Karpas-422 (cell line): Measurements from ENCODE around the gene GNG13. TPM values are rescaled to one million over a fixed set of nuclear protein-coding genes. Genes with fewer than 3 reads are reported as not detected.
A peak's percentile ranks its signal among the peaks of the same experiment; 100 is the strongest.

Experiments used
- DNase-seq: peaks from one replicate; pipeline ENCODE4 v3.0.0-alpha.2; 2015
- H2AFZ ChIP-seq: fragments of 200-600 bp; sonication (generic); 2 replicates; pipeline ENCODE4 v1.6.1; 2014; ENCODE audit warnings: antibody characterized with exemption, low read length, mixed read lengths
- H3K27ac ChIP-seq: fragments of 200-600 bp; sonication (generic); 2 replicates; pipeline ENCODE4 v1.5.1; 2014; ENCODE audit warnings: mild to moderate bottlenecking, low read length, moderate library complexity
- H3K27me3 ChIP-seq: fragments of 200-600 bp; sonication (generic); 2 replicates; pipeline ENCODE4 v1.6.1; 2014; ENCODE audit warnings: low read length, mixed read lengths
- H3K36me3 ChIP-seq: fragments of 200-600 bp; sonication (generic); 2 replicates; pipeline ENCODE4 v1.6.1; 2014; ENCODE audit warnings: low read length, mixed read lengths; ENCODE audit not compliant: insufficient read depth
- H3K4me1 ChIP-seq: fragments of 200-600 bp; sonication (generic); 2 replicates; pipeline ENCODE4 v1.6.1; 2014; ENCODE audit warnings: mild to moderate bottlenecking, low read length, mixed read lengths
- H3K4me2 ChIP-seq: fragments of 200-600 bp; sonication (generic); 2 replicates; pipeline ENCODE4 v1.6.1; 2014; ENCODE audit warnings: low read length, low read depth, mild to moderate bottlenecking; ENCODE audit not compliant: poor library complexity, severe bottlenecking
- H3K4me3 ChIP-seq: fragments of 200-600 bp; sonication (generic); 2 replicates; pipeline ENCODE4 v1.5.1; 2014; ENCODE audit warnings: mild to moderate bottlenecking, antibody characterized with exemption, low read length, mixed read lengths
- H3K79me2 ChIP-seq: fragments of 200-600 bp; sonication (generic); 2 replicates; pipeline ENCODE4 v1.6.1; 2014; ENCODE audit warnings: mild to moderate bottlenecking, low read length, mixed read lengths
- H3K9ac ChIP-seq: fragments of 200-600 bp; sonication (generic); 2 replicates; pipeline ENCODE4 v1.6.0; 2014; ENCODE audit warnings: low read length
- H3K9me2 ChIP-seq: fragments of 200-600 bp; sonication (generic), shearing (Covaris generic); replicated peaks from 2 replicates; pipeline ENCODE4 v1.6.0; 2014; ENCODE audit warnings: mild to moderate bottlenecking, low read length, moderate library complexity; ENCODE audit not compliant: insufficient read depth
- H3K9me3 ChIP-seq: fragments of 300-700, 200-600 bp; sonication (generic); 2 replicates; pipeline ENCODE4 v1.6.1; 2014; ENCODE audit warnings: low read length, mixed read lengths
- H4K20me1 ChIP-seq: fragments of 200-600 bp; sonication (generic); 2 replicates; pipeline ENCODE4 v1.6.1; 2014; ENCODE audit warnings: mild to moderate bottlenecking, antibody characterized with exemption, low read length, low read depth; ENCODE audit not compliant: insufficient read depth
- total RNA-seq: library from RNA; depleted of rRNA; stranded (reverse); fragments of >200 nt; shearing (Covaris generic); gene quantifications from 2 replicates; pipeline ENCODE4 v1.2.3, GENCODE V29; 2014; ENCODE audit warnings: low replicate concordance; rRNA removed

Gene GNG13, protein sequence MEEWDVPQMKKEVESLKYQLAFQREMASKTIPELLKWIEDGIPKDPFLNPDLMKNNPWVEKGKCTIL
- total RNA-seq = not detected in 2 replicates

GRCh38 chr16:799948-800833, at the start of gene GNG13:
Gene GNG13, minus strand, starts transcription at chr16:800734. Its CDS starts 1,657 bp downstream, at chr16:799077.
- Histone ChIP-seq H3K36me3 (peaks cover 8% of the 10 kb centered on the region; the same call in 1 of the 2 replicates), H3K79me2 (no peaks in the 10 kb centered on the region), H3K27ac (peak within 1 kb of the TSS; percentile 52), H3K4me1 (peaks cover 51% of the 10 kb centered on the region), H3K9me3 (no peaks in the 10 kb centered on the region), H3K4me2 (peak within 1 kb of the TSS; percentile 63), H3K4me3 (peak within 1 kb of the TSS; percentile 47; the same call in 1 of the 2 replicates), H3K9ac (peak within 1 kb of the TSS; percentile 51), H3K27me3 (no peaks in the 10 kb centered on the region), H2AFZ (no peak within 1 kb of the TSS), H3K9me2 (no peaks in the 10 kb centered on the region), H4K20me1 (peaks cover 32% of the 10 kb centered on the region)
- DNase-seq = peak; percentile 67

- H3K36me3 ChIP-seq = no peaks in the 10 kb centered on the region
Observed at GRCh38 chr16:848510-849253, 48.1 kb upstream of the GNG13 start.

DNA sequence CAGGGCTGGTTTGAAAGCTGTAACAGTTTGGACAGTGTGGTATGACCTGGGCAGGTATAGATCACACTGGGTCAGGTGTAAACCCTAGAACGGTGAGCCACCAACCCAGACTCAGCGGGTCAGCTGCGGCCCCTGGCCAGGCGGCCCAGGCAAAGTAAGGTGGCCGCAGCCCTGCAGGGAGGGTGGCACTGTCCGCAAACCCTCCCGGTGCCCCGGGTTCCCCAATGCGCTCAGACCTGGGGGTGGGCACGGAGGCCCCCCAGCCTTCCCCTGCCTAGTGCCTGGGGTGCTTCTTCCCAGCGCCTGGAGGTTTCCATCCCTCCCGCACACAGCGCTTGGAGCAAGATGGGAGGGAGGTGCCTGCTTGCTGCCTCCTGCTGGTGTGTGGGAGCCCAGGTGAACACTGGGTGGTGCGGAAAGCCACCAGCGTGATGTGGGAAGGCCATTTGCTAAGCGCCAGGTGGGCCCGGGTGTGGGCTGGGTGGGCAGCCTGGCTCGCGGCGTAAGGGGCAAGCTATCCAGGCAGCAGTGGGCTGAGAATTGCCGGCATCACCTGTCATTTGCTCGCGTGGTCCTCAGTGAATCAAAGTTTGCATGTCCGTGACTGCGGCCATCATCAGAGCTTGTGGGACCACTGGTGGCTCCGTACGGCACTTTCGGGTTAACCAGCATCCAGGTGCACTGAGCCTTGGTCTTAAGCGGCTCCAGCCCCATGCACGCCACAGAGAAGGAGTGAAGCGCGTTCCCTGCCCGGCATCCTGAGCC, 47.3 kb upstream of the GNG13 start:
- no peak overlapping the region for H2AFZ ChIP-seq
- no peak overlapping the region for H3K9ac ChIP-seq
- no peak overlapping the region for H3K27ac ChIP-seq
- no peak overlapping the region for H3K4me2 ChIP-seq
- no peaks in the 10 kb centered on the region for H3K36me3 ChIP-seq
- DNase-seq = no peak
- H3K4me1 ChIP-seq = no peaks in the 10 kb centered on the region
- H3K9me3 ChIP-seq = peaks cover 25% of the 10 kb centered on the region
- no peak overlapping the region for H3K4me3 ChIP-seq
- no peaks in the 10 kb centered on the region for H3K9me2 ChIP-seq
- no peaks in the 10 kb centered on the region for H3K79me2 ChIP-seq
- no peaks in the 10 kb centered on the region for H3K27me3 ChIP-seq
- H4K20me1 ChIP-seq = no peaks in the 10 kb centered on the region

More at GRCh38 chr16:848510-849253, 48.1 kb upstream of the GNG13 start:
- no peaks in the 10 kb centered on the region for H3K27me3 ChIP-seq
- no peak overlapping the region for H3K4me2 ChIP-seq
- H4K20me1 ChIP-seq = no peaks in the 10 kb centered on the region
- no peaks in the 10 kb centered on the region for H3K4me1 ChIP-seq
- H2AFZ ChIP-seq = no peak overlapping the region
- H3K79me2 ChIP-seq = no peaks in the 10 kb centered on the region
- peaks cover 25% of the 10 kb centered on the region for H3K9me3 ChIP-seq
- no peaks in the 10 kb centered on the region for H3K9me2 ChIP-seq
- no peak overlapping the region for H3K9ac ChIP-seq
- no peak for DNase-seq
- H3K4me3 ChIP-seq = no peak overlapping the region
- H3K27ac ChIP-seq = no peak overlapping the region

- Histone ChIP-seq H3K36me3 (no peaks in the 10 kb centered on the region), H3K4me1 (no peaks in the 10 kb centered on the region), H4K20me1 (no peaks in the 10 kb centered on the region), H3K9ac (no peak overlapping the region), H3K4me3 (no peak overlapping the region), H3K79me2 (no peaks in the 10 kb centered on the region), H2AFZ (no peak overlapping the region), H3K4me2 (no peak overlapping the region), H3K27me3 (no peaks in the 10 kb centered on the region), H3K9me2 (no peaks in the 10 kb centered on the region), H3K9me3 (peaks cover 25% of the 10 kb centered on the region), H3K27ac (no peak overlapping the region)
- no peak for DNase-seq
Observed at GRCh38 chr16:847151-847550, 46.6 kb upstream of the GNG13 start.

GRCh38 chr16:845351-845745, 44.8 kb upstream of the GNG13 start:
- Histone ChIP-seq H3K9me3 (peaks cover 18% of the 10 kb centered on the region), H3K27ac (no peak overlapping the region), H3K9ac (no peak overlapping the region), H3K4me3 (no peak overlapping the region), H3K4me1 (no peaks in the 10 kb centered on the region), H4K20me1 (no peaks in the 10 kb centered on the region), H3K9me2 (no peaks in the 10 kb centered on the region), H3K4me2 (no peak overlapping the region), H3K27me3 (no peaks in the 10 kb centered on the region), H3K79me2 (no peaks in the 10 kb centered on the region), H3K36me3 (no peaks in the 10 kb centered on the region), H2AFZ (no peak overlapping the region)
- no peak for DNase-seq

- no peaks in the 10 kb centered on the region for H3K27me3 ChIP-seq
- H3K79me2 ChIP-seq = no peaks in the 10 kb centered on the region
- no peaks in the 10 kb centered on the region for H3K36me3 ChIP-seq
- no peak overlapping the region for H2AFZ ChIP-seq
- H3K9ac ChIP-seq = no peak overlapping the region
- H3K9me2 ChIP-seq = no peaks in the 10 kb centered on the region
- no peak overlapping the region for H3K27ac ChIP-seq
- H3K9me3 ChIP-seq = peaks cover 13% of the 10 kb centered on the region; the same call in 1 of the 2 replicates
- H3K4me2 ChIP-seq = no peak overlapping the region
- H4K20me1 ChIP-seq = no peaks in the 10 kb centered on the region
- DNase-seq = no peak
- H3K4me3 ChIP-seq = no peak overlapping the region
- no peaks in the 10 kb centered on the region for H3K4me1 ChIP-seq
Observed at GRCh38 chr16:844638-845350, 44.3 kb upstream of the GNG13 start.

DNA sequence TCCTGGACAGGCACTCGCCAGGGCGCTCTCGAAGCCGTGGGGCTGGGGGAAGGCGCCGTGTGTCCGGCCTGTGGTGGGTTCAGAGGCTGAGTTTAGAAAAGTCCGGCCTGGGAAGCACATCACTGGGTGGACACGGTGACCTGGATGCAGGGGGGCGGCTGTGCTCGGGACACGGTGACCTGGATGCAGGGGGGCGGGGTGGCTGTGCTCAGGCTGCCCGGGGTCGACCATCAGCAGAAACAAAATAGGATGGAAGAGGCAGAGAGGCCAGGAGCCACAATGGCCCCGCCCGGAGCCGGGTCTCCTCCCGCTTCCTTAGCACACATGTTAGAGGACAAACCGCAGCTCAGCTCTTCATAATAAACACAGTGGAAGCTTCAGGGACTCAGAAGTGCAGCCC, 43.2 kb upstream of the GNG13 start:
- H3K9me2 ChIP-seq = no peaks in the 10 kb centered on the region
- no peak overlapping the region for H3K4me3 ChIP-seq
- DNase-seq = no peak
- no peak overlapping the region for H3K27ac ChIP-seq
- H3K36me3 ChIP-seq = no peaks in the 10 kb centered on the region
- H3K4me1 ChIP-seq = no peaks in the 10 kb centered on the region
- peaks cover 12% of the 10 kb centered on the region; the same call in 1 of the 2 replicates for H3K9me3 ChIP-seq
- no peaks in the 10 kb centered on the region for H4K20me1 ChIP-seq
- no peaks in the 10 kb centered on the region for H3K27me3 ChIP-seq
- H3K4me2 ChIP-seq = no peak overlapping the region
- no peaks in the 10 kb centered on the region for H3K79me2 ChIP-seq
- no peak overlapping the region for H3K9ac ChIP-seq
- H2AFZ ChIP-seq = no peak overlapping the region
